ENCODE measurements around the gene CBLIF.
A peak's percentile ranks its signal among the peaks of the same experiment; 100 is the strongest.
"Not testable (repeated sequence)": the region's sequence is repeated elsewhere in the genome, so short reads cannot be mapped to it uniquely, and the experiment has no call there.

The CBLIF gene

GRCh38 chr11:59818572-59818971 lies 26.7 kb downstream of the CBLIF start:
- Mint-ChIP-seq H3K36me3 (no peaks in the 10 kb centered on the region), H3K4me1 (ENCODE audit: low read depth) (peaks cover 6% of the 10 kb centered on the region), H3K27me3 (no peaks in the 10 kb centered on the region), H3K4me3 (no peak overlapping the region), H3K9me3 (ENCODE audit: low read depth) (no peaks in the 10 kb centered on the region), H3K27ac (no peak overlapping the region)

GRCh38 chr11:59816434-59816833 lies 28.9 kb downstream of the CBLIF start:
- H3K9me3 Mint-ChIP-seq (ENCODE audit: low read depth); H3K36me3 Mint-ChIP-seq; H3K27me3 Mint-ChIP-seq: not testable (repeated sequence)

GRCh38 chr11:59815754-59816153 lies 29.5 kb downstream of the CBLIF start:
- Mint-ChIP-seq H3K36me3 (peaks cover 9% of the 10 kb centered on the region), H3K27ac (no peak overlapping the region), H3K9me3 (ENCODE audit: low read depth) (no peaks in the 10 kb centered on the region), H3K27me3 (no peaks in the 10 kb centered on the region), H3K4me1 (ENCODE audit: low read depth) (peaks cover 14% of the 10 kb centered on the region), H3K4me3 (no peak overlapping the region)

More at GRCh38 chr11:59816434-59816833, 28.9 kb downstream of the CBLIF start:
- not testable (repeated sequence) for H3K4me3 Mint-ChIP-seq; H3K27ac Mint-ChIP-seq; H3K4me1 Mint-ChIP-seq (ENCODE audit: low read depth)

GRCh38 chr11:59814021-59814420 lies 31.3 kb downstream of the CBLIF start:
- Mint-ChIP-seq H3K4me3 (no peak overlapping the region), H3K36me3 (peaks cover 9% of the 10 kb centered on the region), H3K27ac (no peak overlapping the region), H3K4me1 (ENCODE audit: low read depth) (peaks cover 19% of the 10 kb centered on the region), H3K9me3 (ENCODE audit: low read depth) (no peaks in the 10 kb centered on the region), H3K27me3 (no peaks in the 10 kb centered on the region)

- Mint-ChIP-seq H3K4me3 (no peak overlapping the region), H3K9me3 (ENCODE audit: low read depth) (no peaks in the 10 kb centered on the region), H3K36me3 (peaks cover 9% of the 10 kb centered on the region), H3K27ac (no peak overlapping the region), H3K4me1 (ENCODE audit: low read depth) (peaks cover 22% of the 10 kb centered on the region), H3K27me3 (no peaks in the 10 kb centered on the region)
Observed at GRCh38 chr11:59813364-59813763, 31.9 kb downstream of the CBLIF start.

- H3K4me3 Mint-ChIP-seq, result no peak overlapping the region
- H3K4me1 Mint-ChIP-seq (ENCODE audit: low read depth), result peaks cover 23% of the 10 kb centered on the region
- H3K27me3 Mint-ChIP-seq, result no peaks in the 10 kb centered on the region
- peaks cover 9% of the 10 kb centered on the region for H3K36me3 Mint-ChIP-seq
- no peaks in the 10 kb centered on the region for H3K9me3 Mint-ChIP-seq (ENCODE audit: low read depth)
- no peak overlapping the region for H3K27ac Mint-ChIP-seq
Observed at GRCh38 chr11:59812220-59812619, 33.1 kb downstream of the CBLIF start.

GRCh38 chr11:59810911-59811259 lies 34.4 kb downstream of the CBLIF start:
- Mint-ChIP-seq H3K27ac (peak overlapping the region; percentile 88), H3K4me3 (peak overlapping the region; percentile 94), H3K36me3 (peaks cover 9% of the 10 kb centered on the region), H3K9me3 (ENCODE audit: low read depth) (no peaks in the 10 kb centered on the region), H3K4me1 (ENCODE audit: low read depth) (peaks cover 23% of the 10 kb centered on the region), H3K27me3 (no peaks in the 10 kb centered on the region)

GRCh38 chr11:59810189-59810910 lies 34.9 kb downstream of the CBLIF start, which contains the start of gene MRPL16:
Gene MRPL16, minus strand, starts transcription at chr11:59810778. Its CDS starts 120 bp downstream, at chr11:59810658.
- H3K9me3 Mint-ChIP-seq (ENCODE audit: low read depth), result no peaks in the 10 kb centered on the region
- peaks cover 23% of the 10 kb centered on the region for H3K4me1 Mint-ChIP-seq (ENCODE audit: low read depth)
- peak within 1 kb of the TSS; percentile 88 for H3K27ac Mint-ChIP-seq
- peaks cover 9% of the 10 kb centered on the region for H3K36me3 Mint-ChIP-seq
- H3K27me3 Mint-ChIP-seq, result no peaks in the 10 kb centered on the region
- peak within 1 kb of the TSS; percentile 94 for H3K4me3 Mint-ChIP-seq

GRCh38 chr11:59807047-59807610 lies 38.2 kb downstream of the CBLIF start:
- Mint-ChIP-seq H3K4me3 (no peak overlapping the region), H3K27ac (peak overlapping the region; percentile 74), H3K27me3 (no peaks in the 10 kb centered on the region), H3K9me3 (ENCODE audit: low read depth) (no peaks in the 10 kb centered on the region), H3K4me1 (ENCODE audit: low read depth) (peaks cover 19% of the 10 kb centered on the region), H3K36me3 (peaks cover 5% of the 10 kb centered on the region)

GRCh38 chr11:59804061-59804460 lies 41.2 kb downstream of the CBLIF start:
- Mint-ChIP-seq H3K27ac (no peak overlapping the region), H3K36me3 (no peaks in the 10 kb centered on the region), H3K27me3 (no peaks in the 10 kb centered on the region), H3K4me3 (no peak overlapping the region), H3K4me1 (ENCODE audit: low read depth) (peaks cover 6% of the 10 kb centered on the region), H3K9me3 (ENCODE audit: low read depth) (no peaks in the 10 kb centered on the region)

GRCh38 chr11:59802639-59803176 lies 42.6 kb downstream of the CBLIF start:
- Mint-ChIP-seq H3K27me3 (no peaks in the 10 kb centered on the region), H3K4me1 (ENCODE audit: low read depth) (no peaks in the 10 kb centered on the region), H3K9me3 (ENCODE audit: low read depth) (no peaks in the 10 kb centered on the region), H3K4me3 (no peak overlapping the region), H3K27ac (no peak overlapping the region), H3K36me3 (peaks cover 1% of the 10 kb centered on the region)

- Mint-ChIP-seq H3K36me3 (peaks cover 6% of the 10 kb centered on the region), H3K27ac (no peak overlapping the region), H3K4me3 (no peak overlapping the region), H3K4me1 (ENCODE audit: low read depth) (no peaks in the 10 kb centered on the region), H3K9me3 (ENCODE audit: low read depth) (no peaks in the 10 kb centered on the region), H3K27me3 (no peaks in the 10 kb centered on the region)
Observed at GRCh38 chr11:59801981-59802638, 43.2 kb downstream of the CBLIF start.

GRCh38 chr11:59801160-59801706 lies 44.1 kb downstream of the CBLIF start:
- H3K4me1 Mint-ChIP-seq (ENCODE audit: low read depth), result no peaks in the 10 kb centered on the region
- no peak overlapping the region for H3K4me3 Mint-ChIP-seq

GRCh38 chr11:59800390-59801025 lies 44.8 kb downstream of the CBLIF start:
- no peaks in the 10 kb centered on the region for H3K9me3 Mint-ChIP-seq (ENCODE audit: low read depth)
- no peak overlapping the region for H3K27ac Mint-ChIP-seq
- peaks cover 7% of the 10 kb centered on the region for H3K36me3 Mint-ChIP-seq
- no peaks in the 10 kb centered on the region for H3K27me3 Mint-ChIP-seq
- no peak overlapping the region for H3K4me3 Mint-ChIP-seq
- no peaks in the 10 kb centered on the region for H3K4me1 Mint-ChIP-seq (ENCODE audit: low read depth)

More at GRCh38 chr11:59801160-59801706, 44.1 kb downstream of the CBLIF start:
- Mint-ChIP-seq H3K27me3 (no peaks in the 10 kb centered on the region), H3K27ac (no peak overlapping the region), H3K36me3 (peaks cover 7% of the 10 kb centered on the region), H3K9me3 (ENCODE audit: low read depth) (no peaks in the 10 kb centered on the region)

Data from activated naive CD8-positive, alpha-beta T cell (primary cell).